Central memory CD8-positive, alpha-beta T cell (primary cell): ENCODE measurements around the gene PWP2.
"Not testable (repeated sequence)": the region's sequence is repeated elsewhere in the genome, so short reads cannot be mapped to it uniquely, and the experiment has no call there.

Experiments used
- ATAC-seq: fragments of 150-1000 bp; cut with Tn5 transposase; replicated peaks from 2 replicates; pipeline ENCODE4 v1.10.0; 2022; ENCODE audit warnings: mild to moderate bottlenecking, moderate FRiP score, moderate number of reproducible peaks; ENCODE audit not compliant: poor library complexity, severe bottlenecking; ENCODE audit errors: extremely low read depth
- DNase-seq, 2 donors: peaks; one replicate each; pipeline ENCODE4 v3.0.0; 2021; ENCODE audit warnings: low spot score in 2 of 2
- H3K27ac Mint-ChIP-seq: one replicate; pipeline ENCODE4 v1.8.0; 2022; ENCODE audit warnings: low read depth, mild to moderate bottlenecking, moderate library complexity, mixed read lengths
- H3K27me3 Mint-ChIP-seq: one replicate; pipeline ENCODE4 v1.8.0; 2022; ENCODE audit warnings: mixed read lengths
- H3K36me3 Mint-ChIP-seq: one replicate; pipeline ENCODE4 v1.8.0; 2022; ENCODE audit warnings: mild to moderate bottlenecking, moderate library complexity, mixed read lengths; ENCODE audit not compliant: insufficient read depth
- H3K4me1 Mint-ChIP-seq: one replicate; pipeline ENCODE4 v1.8.0; 2022; ENCODE audit warnings: mixed read lengths
- H3K4me3 Mint-ChIP-seq: one replicate; pipeline ENCODE4 v1.8.0; 2022; ENCODE audit warnings: mild to moderate bottlenecking, moderate library complexity, mixed read lengths
- H3K9me3 Mint-ChIP-seq: one replicate; pipeline ENCODE4 v1.8.0; 2022; ENCODE audit warnings: mixed read lengths

PWP2 gene

GRCh38 chr21:44113702-44114371 lies 6.6 kb downstream of the PWP2 start:
- H3K4me1 Mint-ChIP-seq = not testable (repeated sequence)

GRCh38 chr21:44122131-44122530 lies 14.9 kb downstream of the PWP2 start:
- H3K4me1 Mint-ChIP-seq, H3K27ac Mint-ChIP-seq: not testable (repeated sequence)

More at GRCh38 chr21:44113702-44114371, 6.6 kb downstream of the PWP2 start:
- DNase-seq, H3K4me3 Mint-ChIP-seq, H3K9me3 Mint-ChIP-seq, H3K27ac Mint-ChIP-seq, H3K27me3 Mint-ChIP-seq, H3K36me3 Mint-ChIP-seq, ATAC-seq: not testable (repeated sequence)

GRCh38 chr21:44127827-44128226 lies 20.6 kb downstream of the PWP2 start:
- ATAC-seq, H3K27me3 Mint-ChIP-seq, H3K4me1 Mint-ChIP-seq, H3K36me3 Mint-ChIP-seq, H3K4me3 Mint-ChIP-seq, H3K27ac Mint-ChIP-seq, DNase-seq, H3K9me3 Mint-ChIP-seq: not testable (repeated sequence)

More at GRCh38 chr21:44122131-44122530, 14.9 kb downstream of the PWP2 start:
- H3K27me3 Mint-ChIP-seq, ATAC-seq, H3K36me3 Mint-ChIP-seq, DNase-seq, H3K9me3 Mint-ChIP-seq, H3K4me3 Mint-ChIP-seq: not testable (repeated sequence)

- not testable (repeated sequence) for H3K27me3 Mint-ChIP-seq, H3K4me3 Mint-ChIP-seq, DNase-seq, H3K36me3 Mint-ChIP-seq, ATAC-seq, H3K4me1 Mint-ChIP-seq, H3K9me3 Mint-ChIP-seq, H3K27ac Mint-ChIP-seq
Observed at GRCh38 chr21:44133715-44134057, 26.5 kb downstream of the PWP2 start.

- not testable (repeated sequence) for ATAC-seq, DNase-seq, H3K27me3 Mint-ChIP-seq, H3K27ac Mint-ChIP-seq, H3K36me3 Mint-ChIP-seq, H3K4me1 Mint-ChIP-seq, H3K9me3 Mint-ChIP-seq, H3K4me3 Mint-ChIP-seq
Observed at GRCh38 chr21:44134732-44135131, 27.5 kb downstream of the PWP2 start.

- not testable (repeated sequence) for H3K27me3 Mint-ChIP-seq, H3K9me3 Mint-ChIP-seq, H3K36me3 Mint-ChIP-seq, H3K27ac Mint-ChIP-seq, DNase-seq, H3K4me1 Mint-ChIP-seq, H3K4me3 Mint-ChIP-seq
- ATAC-seq = peak; percentile 37
Observed at GRCh38 chr21:44138039-44138438, 30.8 kb downstream of the PWP2 start.

GRCh38 chr21:44139787-44140551 lies 32.8 kb downstream of the PWP2 start:
- peak; percentile 12 for ATAC-seq
- not testable (repeated sequence) for H3K36me3 Mint-ChIP-seq, DNase-seq, H3K4me3 Mint-ChIP-seq, H3K9me3 Mint-ChIP-seq, H3K27ac Mint-ChIP-seq, H3K4me1 Mint-ChIP-seq, H3K27me3 Mint-ChIP-seq

- H3K4me3 Mint-ChIP-seq, H3K27ac Mint-ChIP-seq, H3K4me1 Mint-ChIP-seq, H3K36me3 Mint-ChIP-seq, ATAC-seq, DNase-seq, H3K9me3 Mint-ChIP-seq, H3K27me3 Mint-ChIP-seq: not testable (repeated sequence)
Observed at GRCh38 chr21:44140552-44140932, 33.3 kb downstream of the PWP2 start.

GRCh38 chr21:44142470-44142869 lies 35.3 kb downstream of the PWP2 start:
- DNase-seq, H3K36me3 Mint-ChIP-seq, ATAC-seq, H3K4me3 Mint-ChIP-seq, H3K4me1 Mint-ChIP-seq, H3K27ac Mint-ChIP-seq, H3K9me3 Mint-ChIP-seq, H3K27me3 Mint-ChIP-seq: not testable (repeated sequence)

GRCh38 chr21:44143380-44143779 lies 36.2 kb downstream of the PWP2 start:
- H3K9me3 Mint-ChIP-seq, H3K27me3 Mint-ChIP-seq, H3K27ac Mint-ChIP-seq, H3K36me3 Mint-ChIP-seq, H3K4me1 Mint-ChIP-seq, H3K4me3 Mint-ChIP-seq: not testable (repeated sequence)
- DNase-seq (peak in 1 of 2 donors; percentile 45), ATAC-seq (peak; percentile 81)

GRCh38 chr21:44143996-44144395 lies 36.8 kb downstream of the PWP2 start:
- H3K4me1 Mint-ChIP-seq, H3K27ac Mint-ChIP-seq, H3K9me3 Mint-ChIP-seq, H3K36me3 Mint-ChIP-seq, H3K4me3 Mint-ChIP-seq, DNase-seq, H3K27me3 Mint-ChIP-seq: not testable (repeated sequence)
- ATAC-seq = peak; percentile 13

- not testable (repeated sequence) for H3K27ac Mint-ChIP-seq, H3K4me1 Mint-ChIP-seq, H3K9me3 Mint-ChIP-seq, H3K36me3 Mint-ChIP-seq, H3K4me3 Mint-ChIP-seq, DNase-seq, H3K27me3 Mint-ChIP-seq
- ATAC-seq = peak; percentile 25
Observed at GRCh38 chr21:44144784-44145602, 37.8 kb downstream of the PWP2 start.

GRCh38 chr21:44145616-44146015 lies 38.4 kb downstream of the PWP2 start:
- H3K4me3 Mint-ChIP-seq, H3K27ac Mint-ChIP-seq, H3K27me3 Mint-ChIP-seq, H3K4me1 Mint-ChIP-seq, DNase-seq, H3K36me3 Mint-ChIP-seq, ATAC-seq, H3K9me3 Mint-ChIP-seq: not testable (repeated sequence)
